Measurements from ENCODE around the gene CAMTA1. TPM values are rescaled to one million over a fixed set of nuclear protein-coding genes. Genes with fewer than 3 reads are reported as not detected.

The CAMTA1 gene
- total and polyA plus RNA-seq, 4 donors = 18.0 to 93.5 (median 35.8) TPM

DNA sequence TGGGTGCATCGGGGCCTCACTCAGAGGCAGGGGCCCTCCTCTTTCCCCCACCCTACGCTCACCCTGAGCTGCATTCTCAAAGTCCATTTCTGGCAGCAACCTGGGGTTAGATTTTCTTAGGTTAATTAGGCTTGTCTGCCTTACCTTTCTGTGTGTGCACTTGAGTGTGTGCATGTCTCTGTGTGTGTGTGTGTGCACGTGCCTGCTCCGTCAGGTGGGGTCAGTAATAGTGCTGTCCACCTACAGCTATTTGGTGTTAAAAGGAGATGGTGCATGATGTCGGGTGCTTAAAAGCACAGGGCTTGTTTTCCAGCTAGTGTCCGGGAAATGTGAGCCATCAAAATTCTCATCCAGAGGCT lies 257.9 kb downstream of the CAMTA1 start (continued):
- TF ChIP-seq, protein P1, sequence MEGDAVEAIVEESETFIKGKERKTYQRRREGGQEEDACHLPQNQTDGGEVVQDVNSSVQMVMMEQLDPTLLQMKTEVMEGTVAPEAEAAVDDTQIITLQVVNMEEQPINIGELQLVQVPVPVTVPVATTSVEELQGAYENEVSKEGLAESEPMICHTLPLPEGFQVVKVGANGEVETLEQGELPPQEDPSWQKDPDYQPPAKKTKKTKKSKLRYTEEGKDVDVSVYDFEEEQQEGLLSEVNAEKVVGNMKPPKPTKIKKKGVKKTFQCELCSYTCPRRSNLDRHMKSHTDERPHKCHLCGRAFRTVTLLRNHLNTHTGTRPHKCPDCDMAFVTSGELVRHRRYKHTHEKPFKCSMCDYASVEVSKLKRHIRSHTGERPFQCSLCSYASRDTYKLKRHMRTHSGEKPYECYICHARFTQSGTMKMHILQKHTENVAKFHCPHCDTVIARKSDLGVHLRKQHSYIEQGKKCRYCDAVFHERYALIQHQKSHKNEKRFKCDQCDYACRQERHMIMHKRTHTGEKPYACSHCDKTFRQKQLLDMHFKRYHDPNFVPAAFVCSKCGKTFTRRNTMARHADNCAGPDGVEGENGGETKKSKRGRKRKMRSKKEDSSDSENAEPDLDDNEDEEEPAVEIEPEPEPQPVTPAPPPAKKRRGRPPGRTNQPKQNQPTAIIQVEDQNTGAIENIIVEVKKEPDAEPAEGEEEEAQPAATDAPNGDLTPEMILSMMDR (IDR thresholded peaks at IDR 0.05; ENCODE audit: low read depth, low read length, missing input control) = no peak
- TF ChIP-seq NR2F2 (IDR thresholded peaks at IDR 0.05) (no peak), RAD21 (IDR thresholded peaks at IDR 0.05) (no peak), EGR1 (IDR thresholded peaks at IDR 0.05; ENCODE audit: low read depth in 2 of 2) (no peak)

DNA sequence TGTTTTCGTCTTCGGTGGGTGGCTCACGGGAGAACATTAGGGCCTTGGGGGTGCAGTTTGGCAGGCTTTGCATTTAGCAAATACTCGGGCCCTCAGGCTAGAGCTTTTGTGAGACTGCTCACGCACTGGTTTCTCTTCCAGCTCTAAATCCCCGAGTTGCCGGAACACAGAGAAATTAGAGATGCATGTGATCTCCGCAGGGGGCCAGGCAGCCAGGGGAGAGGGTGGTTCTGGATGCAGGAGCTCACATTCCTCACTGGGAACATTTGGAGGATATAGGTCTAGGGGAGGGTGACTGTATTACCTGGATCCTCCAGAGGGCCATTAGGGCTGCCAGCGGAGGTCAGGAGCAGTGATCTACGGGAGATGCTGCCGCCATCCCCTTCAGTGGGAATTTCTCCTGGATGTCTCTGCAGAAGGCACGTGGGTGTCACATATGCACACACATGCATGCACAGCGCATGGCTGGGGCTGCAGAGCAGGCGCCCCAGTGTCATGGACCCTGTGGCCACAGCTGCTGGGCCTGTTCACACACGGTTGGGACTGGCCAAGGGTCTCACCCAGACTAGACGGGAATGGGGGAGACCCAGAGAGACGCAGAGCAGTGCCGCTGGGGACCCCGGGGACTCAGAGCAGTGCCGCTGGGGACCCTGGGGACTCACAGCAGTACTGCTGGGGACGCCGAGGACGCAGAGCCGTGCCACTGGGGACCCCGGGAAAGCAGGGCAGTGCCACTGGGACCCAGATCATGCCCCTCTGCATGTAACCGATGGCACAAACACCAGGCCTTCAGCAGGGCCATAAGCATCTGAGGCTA lies 258.7 kb downstream of the CAMTA1 start:
- DNase-seq (ENCODE audit: low spot score) = no peak
- Histone ChIP-seq H3K9me3 (ENCODE audit: control insufficient read depth in 4 of 4, low read length in 3 of 4) (peaks cover 0 to 2% (median 0%) of the 10 kb centered on the region in 4 donors), H3K4me3 (ENCODE audit: low read depth in 1 of 3, low read length in 3 of 3) (no peak overlapping the region), H3K36me3 (ENCODE audit: control insufficient read depth in 4 of 4, insufficient read depth in 3 of 4, low read depth in 1 of 4, low read length in 3 of 4) (no peaks in the 10 kb centered on the region), H3K27me3 (ENCODE audit: control insufficient read depth in 4 of 4, insufficient read depth in 4 of 4, low read length in 3 of 4) (no peaks in the 10 kb centered on the region), H3K4me1 (ENCODE audit: control insufficient read depth in 4 of 4, insufficient read depth in 4 of 4, low read length in 3 of 4) (peaks cover 0 to 2% (median 0%) of the 10 kb centered on the region in 4 donors), H3K9ac (ENCODE audit: low read depth in 1 of 2, low read length in 2 of 2) (no peak overlapping the region), H3K27ac (ENCODE audit: low read depth in 1 of 2, low read length in 2 of 2) (no peak overlapping the region)
- TF ChIP-seq, protein P2, sequence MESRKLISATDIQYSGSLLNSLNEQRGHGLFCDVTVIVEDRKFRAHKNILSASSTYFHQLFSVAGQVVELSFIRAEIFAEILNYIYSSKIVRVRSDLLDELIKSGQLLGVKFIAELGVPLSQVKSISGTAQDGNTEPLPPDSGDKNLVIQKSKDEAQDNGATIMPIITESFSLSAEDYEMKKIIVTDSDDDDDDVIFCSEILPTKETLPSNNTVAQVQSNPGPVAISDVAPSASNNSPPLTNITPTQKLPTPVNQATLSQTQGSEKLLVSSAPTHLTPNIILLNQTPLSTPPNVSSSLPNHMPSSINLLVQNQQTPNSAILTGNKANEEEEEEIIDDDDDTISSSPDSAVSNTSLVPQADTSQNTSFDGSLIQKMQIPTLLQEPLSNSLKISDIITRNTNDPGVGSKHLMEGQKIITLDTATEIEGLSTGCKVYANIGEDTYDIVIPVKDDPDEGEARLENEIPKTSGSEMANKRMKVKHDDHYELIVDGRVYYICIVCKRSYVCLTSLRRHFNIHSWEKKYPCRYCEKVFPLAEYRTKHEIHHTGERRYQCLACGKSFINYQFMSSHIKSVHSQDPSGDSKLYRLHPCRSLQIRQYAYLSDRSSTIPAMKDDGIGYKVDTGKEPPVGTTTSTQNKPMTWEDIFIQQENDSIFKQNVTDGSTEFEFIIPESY (IDR thresholded peaks at IDR 0.05) = no peak
- TF ChIP-seq, protein P3, sequence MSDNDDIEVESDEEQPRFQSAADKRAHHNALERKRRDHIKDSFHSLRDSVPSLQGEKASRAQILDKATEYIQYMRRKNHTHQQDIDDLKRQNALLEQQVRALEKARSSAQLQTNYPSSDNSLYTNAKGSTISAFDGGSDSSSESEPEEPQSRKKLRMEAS (IDR thresholded peaks at IDR 0.05) = no peak
- no peak for TF ChIP-seq GABPA (IDR thresholded peaks at IDR 0.05 in 1 of 2, conservative IDR thresholded peaks at IDR 0.05 in 1 of 2)
- 86% methylated on average over 26 of the region's 26 CpGs for WGBS

DNA sequence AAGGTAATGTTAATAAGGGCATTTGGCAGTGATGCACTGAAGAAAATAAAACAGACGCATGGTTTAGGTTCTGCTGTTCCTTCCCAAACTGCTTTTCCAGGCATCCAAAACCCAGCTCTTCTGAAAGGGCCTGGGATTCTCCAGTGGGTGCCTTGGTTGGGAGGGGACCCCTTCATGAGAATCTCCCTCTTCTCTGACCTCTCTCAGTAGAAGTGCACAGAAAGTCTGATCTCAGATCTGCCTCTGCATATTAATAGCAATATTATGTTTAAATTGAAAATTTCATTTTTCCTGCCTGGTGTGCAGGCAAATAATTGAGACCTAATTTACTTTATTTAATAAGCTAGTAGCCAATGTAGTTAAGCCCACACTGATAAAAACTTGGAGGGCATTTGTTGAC lies 260.6 kb downstream of the CAMTA1 start:
- 87% methylated on average over 1 of the region's 1 CpG for WGBS
- no peak for TF ChIP-seq FOXA2 (IDR thresholded peaks at IDR 0.05)

DNA sequence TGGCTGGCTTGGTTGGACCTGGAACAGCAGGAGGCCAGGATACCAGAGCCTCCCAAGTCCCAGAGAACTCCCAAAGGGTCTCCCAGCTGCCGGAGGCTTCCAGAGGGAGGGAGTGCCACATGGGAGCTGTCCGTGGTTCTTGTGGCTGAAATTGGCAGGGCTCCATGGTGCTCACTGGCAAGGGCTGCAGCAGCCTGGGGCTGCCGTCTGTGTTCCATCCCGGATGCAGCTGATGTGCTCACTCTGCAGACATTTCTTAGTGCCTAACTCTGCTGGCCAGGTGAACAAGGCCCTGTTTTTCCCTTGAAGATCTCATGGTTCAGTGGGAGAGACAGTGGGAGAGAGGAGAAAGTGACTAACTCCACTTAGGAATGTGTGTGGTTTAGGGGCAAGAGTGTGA lies 261.1 kb downstream of the CAMTA1 start:
- Histone ChIP-seq H3K27me3 (ENCODE audit: control insufficient read depth in 4 of 4, insufficient read depth in 4 of 4, low read length in 3 of 4) (no peaks in the 10 kb centered on the region), H3K9ac (ENCODE audit: low read depth in 1 of 2, low read length in 2 of 2) (no peak overlapping the region), H3K4me1 (ENCODE audit: control insufficient read depth in 4 of 4, insufficient read depth in 4 of 4, low read length in 3 of 4) (peaks cover 0 to 2% (median 0%) of the 10 kb centered on the region in 4 donors), H3K36me3 (ENCODE audit: control insufficient read depth in 4 of 4, insufficient read depth in 3 of 4, low read depth in 1 of 4, low read length in 3 of 4) (no peaks in the 10 kb centered on the region), H3K4me3 (ENCODE audit: low read depth in 1 of 3, low read length in 3 of 3) (no peak overlapping the region), H3K27ac (ENCODE audit: low read depth in 1 of 2, low read length in 2 of 2) (no peak overlapping the region), H3K9me3 (ENCODE audit: control insufficient read depth in 4 of 4, low read length in 3 of 4) (peaks cover 0 to 2% (median 0%) of the 10 kb centered on the region in 4 donors)
- 5% methylated on average over 4 of the region's 4 CpGs for WGBS
- TF ChIP-seq, protein P4, sequence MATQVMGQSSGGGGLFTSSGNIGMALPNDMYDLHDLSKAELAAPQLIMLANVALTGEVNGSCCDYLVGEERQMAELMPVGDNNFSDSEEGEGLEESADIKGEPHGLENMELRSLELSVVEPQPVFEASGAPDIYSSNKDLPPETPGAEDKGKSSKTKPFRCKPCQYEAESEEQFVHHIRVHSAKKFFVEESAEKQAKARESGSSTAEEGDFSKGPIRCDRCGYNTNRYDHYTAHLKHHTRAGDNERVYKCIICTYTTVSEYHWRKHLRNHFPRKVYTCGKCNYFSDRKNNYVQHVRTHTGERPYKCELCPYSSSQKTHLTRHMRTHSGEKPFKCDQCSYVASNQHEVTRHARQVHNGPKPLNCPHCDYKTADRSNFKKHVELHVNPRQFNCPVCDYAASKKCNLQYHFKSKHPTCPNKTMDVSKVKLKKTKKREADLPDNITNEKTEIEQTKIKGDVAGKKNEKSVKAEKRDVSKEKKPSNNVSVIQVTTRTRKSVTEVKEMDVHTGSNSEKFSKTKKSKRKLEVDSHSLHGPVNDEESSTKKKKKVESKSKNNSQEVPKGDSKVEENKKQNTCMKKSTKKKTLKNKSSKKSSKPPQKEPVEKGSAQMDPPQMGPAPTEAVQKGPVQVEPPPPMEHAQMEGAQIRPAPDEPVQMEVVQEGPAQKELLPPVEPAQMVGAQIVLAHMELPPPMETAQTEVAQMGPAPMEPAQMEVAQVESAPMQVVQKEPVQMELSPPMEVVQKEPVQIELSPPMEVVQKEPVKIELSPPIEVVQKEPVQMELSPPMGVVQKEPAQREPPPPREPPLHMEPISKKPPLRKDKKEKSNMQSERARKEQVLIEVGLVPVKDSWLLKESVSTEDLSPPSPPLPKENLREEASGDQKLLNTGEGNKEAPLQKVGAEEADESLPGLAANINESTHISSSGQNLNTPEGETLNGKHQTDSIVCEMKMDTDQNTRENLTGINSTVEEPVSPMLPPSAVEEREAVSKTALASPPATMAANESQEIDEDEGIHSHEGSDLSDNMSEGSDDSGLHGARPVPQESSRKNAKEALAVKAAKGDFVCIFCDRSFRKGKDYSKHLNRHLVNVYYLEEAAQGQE (IDR thresholded peaks at IDR 0.05) = peak; percentile 97
- TF ChIP-seq, protein P3 (IDR thresholded peaks at IDR 0.05) = no peak
- DNase-seq (ENCODE audit: low spot score) = no peak

More for the DNA sequence above, 260.6 kb downstream of the CAMTA1 start:
- Histone ChIP-seq H3K27ac (ENCODE audit: low read depth in 1 of 2, low read length in 2 of 2) (no peak overlapping the region), H3K27me3 (ENCODE audit: control insufficient read depth in 4 of 4, insufficient read depth in 4 of 4, low read length in 3 of 4) (no peaks in the 10 kb centered on the region), H3K9me3 (ENCODE audit: control insufficient read depth in 4 of 4, low read length in 3 of 4) (peaks cover 0 to 2% (median 0%) of the 10 kb centered on the region in 4 donors), H3K36me3 (ENCODE audit: control insufficient read depth in 4 of 4, insufficient read depth in 3 of 4, low read depth in 1 of 4, low read length in 3 of 4) (no peaks in the 10 kb centered on the region), H3K9ac (ENCODE audit: low read depth in 1 of 2, low read length in 2 of 2) (no peak overlapping the region), H3K4me3 (ENCODE audit: low read depth in 1 of 3, low read length in 3 of 3) (no peak overlapping the region), H3K4me1 (ENCODE audit: control insufficient read depth in 4 of 4, insufficient read depth in 4 of 4, low read length in 3 of 4) (peaks cover 0 to 2% (median 0%) of the 10 kb centered on the region in 4 donors)
- no peak for DNase-seq (ENCODE audit: low spot score)

All from liver (tissue), 9 donors.